ENCODE measurements around the gene OLFM1.

DNA sequence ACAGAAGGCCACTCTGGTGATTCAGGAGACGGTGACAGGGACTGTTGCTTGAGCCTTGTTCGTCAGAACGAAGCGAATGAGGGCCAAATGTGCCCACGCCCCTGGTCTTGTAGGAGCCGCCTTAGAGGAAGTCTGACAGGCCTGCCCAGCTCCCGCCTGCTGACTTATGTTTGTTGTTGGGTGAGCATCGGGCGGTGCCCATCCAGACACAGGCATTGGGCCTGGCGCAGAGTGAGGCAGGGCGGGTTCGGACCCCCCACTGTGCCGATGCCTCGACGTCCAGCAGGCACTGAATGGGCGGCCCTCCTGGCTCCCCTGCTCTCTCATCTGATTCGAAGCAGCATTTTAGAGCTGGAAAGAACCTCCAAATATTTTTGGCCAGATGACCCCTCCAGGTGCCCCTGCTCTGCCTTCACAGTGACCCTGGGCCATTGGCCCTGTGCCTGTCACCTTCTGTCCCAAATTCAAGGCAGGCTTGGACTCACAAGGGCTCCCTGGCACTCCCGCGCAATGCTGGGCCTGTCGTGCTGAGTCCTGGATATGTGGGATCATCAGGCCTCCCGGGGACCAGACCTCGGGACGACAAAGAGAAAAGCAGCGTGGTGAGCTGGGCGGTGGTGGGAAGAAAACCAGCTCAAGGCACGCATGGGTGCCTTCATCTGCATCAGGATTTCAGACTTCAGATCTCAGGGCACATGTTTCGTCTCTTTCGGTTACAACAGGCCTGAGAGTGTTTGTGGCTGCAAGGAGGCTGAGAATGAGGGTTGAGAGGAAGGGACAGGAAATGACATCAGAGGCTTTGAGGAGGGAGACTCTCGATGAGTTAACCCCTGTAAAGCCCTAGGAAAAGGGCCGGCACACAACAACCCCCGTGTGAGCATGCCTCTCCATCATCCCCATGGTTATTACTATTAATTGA lies 37.1 kb upstream of the OLFM1 start:
- TF ChIP-seq SP1 (IDR thresholded peaks at IDR 0.05) = no peak
- no peak for TF ChIP-seq YY1 (IDR thresholded peaks at IDR 0.05)
- TF ChIP-seq, protein P1, sequence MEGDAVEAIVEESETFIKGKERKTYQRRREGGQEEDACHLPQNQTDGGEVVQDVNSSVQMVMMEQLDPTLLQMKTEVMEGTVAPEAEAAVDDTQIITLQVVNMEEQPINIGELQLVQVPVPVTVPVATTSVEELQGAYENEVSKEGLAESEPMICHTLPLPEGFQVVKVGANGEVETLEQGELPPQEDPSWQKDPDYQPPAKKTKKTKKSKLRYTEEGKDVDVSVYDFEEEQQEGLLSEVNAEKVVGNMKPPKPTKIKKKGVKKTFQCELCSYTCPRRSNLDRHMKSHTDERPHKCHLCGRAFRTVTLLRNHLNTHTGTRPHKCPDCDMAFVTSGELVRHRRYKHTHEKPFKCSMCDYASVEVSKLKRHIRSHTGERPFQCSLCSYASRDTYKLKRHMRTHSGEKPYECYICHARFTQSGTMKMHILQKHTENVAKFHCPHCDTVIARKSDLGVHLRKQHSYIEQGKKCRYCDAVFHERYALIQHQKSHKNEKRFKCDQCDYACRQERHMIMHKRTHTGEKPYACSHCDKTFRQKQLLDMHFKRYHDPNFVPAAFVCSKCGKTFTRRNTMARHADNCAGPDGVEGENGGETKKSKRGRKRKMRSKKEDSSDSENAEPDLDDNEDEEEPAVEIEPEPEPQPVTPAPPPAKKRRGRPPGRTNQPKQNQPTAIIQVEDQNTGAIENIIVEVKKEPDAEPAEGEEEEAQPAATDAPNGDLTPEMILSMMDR (IDR thresholded peaks at IDR 0.05; ENCODE audit: low read depth, low read length, missing input control) = no peak
- TF ChIP-seq, protein P2, sequence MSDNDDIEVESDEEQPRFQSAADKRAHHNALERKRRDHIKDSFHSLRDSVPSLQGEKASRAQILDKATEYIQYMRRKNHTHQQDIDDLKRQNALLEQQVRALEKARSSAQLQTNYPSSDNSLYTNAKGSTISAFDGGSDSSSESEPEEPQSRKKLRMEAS (IDR thresholded peaks at IDR 0.05) = no peak
- TF ChIP-seq RAD21 (IDR thresholded peaks at IDR 0.05) = no peak
- no peak for TF ChIP-seq TAF1 (conservative IDR thresholded peaks at IDR 0.05)
- no peak for TF ChIP-seq GABPA (IDR thresholded peaks at IDR 0.05 in 1 of 2, conservative IDR thresholded peaks at IDR 0.05 in 1 of 2)
- TF ChIP-seq, protein P3, sequence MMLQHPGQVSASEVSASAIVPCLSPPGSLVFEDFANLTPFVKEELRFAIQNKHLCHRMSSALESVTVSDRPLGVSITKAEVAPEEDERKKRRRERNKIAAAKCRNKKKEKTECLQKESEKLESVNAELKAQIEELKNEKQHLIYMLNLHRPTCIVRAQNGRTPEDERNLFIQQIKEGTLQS (IDR thresholded peaks at IDR 0.05) = no peak
- no peak for TF ChIP-seq EGR1 (IDR thresholded peaks at IDR 0.05; ENCODE audit: low read depth in 2 of 2)
- no peak for TF ChIP-seq JUND (IDR thresholded peaks at IDR 0.05)
- TF ChIP-seq, protein P4, sequence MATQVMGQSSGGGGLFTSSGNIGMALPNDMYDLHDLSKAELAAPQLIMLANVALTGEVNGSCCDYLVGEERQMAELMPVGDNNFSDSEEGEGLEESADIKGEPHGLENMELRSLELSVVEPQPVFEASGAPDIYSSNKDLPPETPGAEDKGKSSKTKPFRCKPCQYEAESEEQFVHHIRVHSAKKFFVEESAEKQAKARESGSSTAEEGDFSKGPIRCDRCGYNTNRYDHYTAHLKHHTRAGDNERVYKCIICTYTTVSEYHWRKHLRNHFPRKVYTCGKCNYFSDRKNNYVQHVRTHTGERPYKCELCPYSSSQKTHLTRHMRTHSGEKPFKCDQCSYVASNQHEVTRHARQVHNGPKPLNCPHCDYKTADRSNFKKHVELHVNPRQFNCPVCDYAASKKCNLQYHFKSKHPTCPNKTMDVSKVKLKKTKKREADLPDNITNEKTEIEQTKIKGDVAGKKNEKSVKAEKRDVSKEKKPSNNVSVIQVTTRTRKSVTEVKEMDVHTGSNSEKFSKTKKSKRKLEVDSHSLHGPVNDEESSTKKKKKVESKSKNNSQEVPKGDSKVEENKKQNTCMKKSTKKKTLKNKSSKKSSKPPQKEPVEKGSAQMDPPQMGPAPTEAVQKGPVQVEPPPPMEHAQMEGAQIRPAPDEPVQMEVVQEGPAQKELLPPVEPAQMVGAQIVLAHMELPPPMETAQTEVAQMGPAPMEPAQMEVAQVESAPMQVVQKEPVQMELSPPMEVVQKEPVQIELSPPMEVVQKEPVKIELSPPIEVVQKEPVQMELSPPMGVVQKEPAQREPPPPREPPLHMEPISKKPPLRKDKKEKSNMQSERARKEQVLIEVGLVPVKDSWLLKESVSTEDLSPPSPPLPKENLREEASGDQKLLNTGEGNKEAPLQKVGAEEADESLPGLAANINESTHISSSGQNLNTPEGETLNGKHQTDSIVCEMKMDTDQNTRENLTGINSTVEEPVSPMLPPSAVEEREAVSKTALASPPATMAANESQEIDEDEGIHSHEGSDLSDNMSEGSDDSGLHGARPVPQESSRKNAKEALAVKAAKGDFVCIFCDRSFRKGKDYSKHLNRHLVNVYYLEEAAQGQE (IDR thresholded peaks at IDR 0.05) = no peak

All from liver (tissue), 3 donors.